ENCODE results near the gene HPS4.

- TF ChIP-seq EZH2 (IDR thresholded peaks at IDR 0.05; ENCODE audit: insufficient read depth, poor library complexity, severe bottlenecking) (no peak), EZH2phosphoT487 (IDR thresholded peaks at IDR 0.05; ENCODE audit: insufficient read depth, low read depth) (no peak)
These were observed 69.2 kb downstream of the HPS4 start for GRCh38 chr22:26414347-26414746.
